Chondrocyte (in vitro differentiated cells): ENCODE results near the gene CLMN. TPM values are rescaled to one million over a fixed set of nuclear protein-coding genes. Genes with fewer than 3 reads are reported as not detected.

Source experiments
- DNase-seq: peaks from one replicate; pipeline ENCODE4 v3.0.0; 2021; ENCODE audit warnings: mixed read lengths, low spot score
- H3K27ac Mint-ChIP-seq: one replicate; pipeline ENCODE4 v1.8.0; 2021; ENCODE audit warnings: mild to moderate bottlenecking, moderate library complexity, mixed read lengths; ENCODE audit not compliant: unreplicated experiment
- H3K27me3 Mint-ChIP-seq: 2 replicates; pipeline ENCODE4 v1.8.0; 2021; ENCODE audit warnings: low read depth, mixed read lengths
- H3K36me3 Mint-ChIP-seq: 2 replicates; pipeline ENCODE4 v1.8.0; 2021; ENCODE audit warnings: low read depth, mixed read lengths
- H3K4me1 Mint-ChIP-seq: 2 replicates; pipeline ENCODE4 v1.8.0; 2021; ENCODE audit warnings: low read depth, mild to moderate bottlenecking, mixed read lengths
- H3K4me3 Mint-ChIP-seq: one replicate; pipeline ENCODE4 v1.8.0; 2021; ENCODE audit warnings: mild to moderate bottlenecking, moderate library complexity, mixed read lengths; ENCODE audit not compliant: unreplicated experiment
- H3K9me3 Mint-ChIP-seq: 2 replicates; pipeline ENCODE4 v1.8.0; 2021; ENCODE audit warnings: low read depth, mixed read lengths
- total RNA-seq: library from RNA; stranded (reverse); gene quantifications from 3 replicates; pipeline ENCODE4 v1.2.1, GENCODE V29; 2021
- TF ChIP-seq, protein P1 (sequence below): fragments of 200-600 bp; sonication (generic); IDR thresholded peaks from 2 replicates; pipeline ENCODE4 v1.5.0; 2021; ENCODE audit warnings: antibody characterized with exemption, mild to moderate bottlenecking, moderate library complexity

CLMN gene
- total RNA-seq, 1 donor from 2014 or later, result 7.3 TPM

GRCh38 chr14:95321693-95322455 lies 2.2 kb upstream of the CLMN start:
- H3K4me3 Mint-ChIP-seq, result no peak overlapping the region
- H3K9me3 Mint-ChIP-seq, result no peaks in the 10 kb centered on the region
- no peaks in the 10 kb centered on the region for H3K27me3 Mint-ChIP-seq
- DNase-seq, result no peak
- H3K27ac Mint-ChIP-seq, result no peak overlapping the region
- peaks cover 21% of the 10 kb centered on the region for H3K4me1 Mint-ChIP-seq
- H3K36me3 Mint-ChIP-seq, result no peaks in the 10 kb centered on the region
- TF ChIP-seq, protein P1, sequence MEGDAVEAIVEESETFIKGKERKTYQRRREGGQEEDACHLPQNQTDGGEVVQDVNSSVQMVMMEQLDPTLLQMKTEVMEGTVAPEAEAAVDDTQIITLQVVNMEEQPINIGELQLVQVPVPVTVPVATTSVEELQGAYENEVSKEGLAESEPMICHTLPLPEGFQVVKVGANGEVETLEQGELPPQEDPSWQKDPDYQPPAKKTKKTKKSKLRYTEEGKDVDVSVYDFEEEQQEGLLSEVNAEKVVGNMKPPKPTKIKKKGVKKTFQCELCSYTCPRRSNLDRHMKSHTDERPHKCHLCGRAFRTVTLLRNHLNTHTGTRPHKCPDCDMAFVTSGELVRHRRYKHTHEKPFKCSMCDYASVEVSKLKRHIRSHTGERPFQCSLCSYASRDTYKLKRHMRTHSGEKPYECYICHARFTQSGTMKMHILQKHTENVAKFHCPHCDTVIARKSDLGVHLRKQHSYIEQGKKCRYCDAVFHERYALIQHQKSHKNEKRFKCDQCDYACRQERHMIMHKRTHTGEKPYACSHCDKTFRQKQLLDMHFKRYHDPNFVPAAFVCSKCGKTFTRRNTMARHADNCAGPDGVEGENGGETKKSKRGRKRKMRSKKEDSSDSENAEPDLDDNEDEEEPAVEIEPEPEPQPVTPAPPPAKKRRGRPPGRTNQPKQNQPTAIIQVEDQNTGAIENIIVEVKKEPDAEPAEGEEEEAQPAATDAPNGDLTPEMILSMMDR, result no peak

DNA sequence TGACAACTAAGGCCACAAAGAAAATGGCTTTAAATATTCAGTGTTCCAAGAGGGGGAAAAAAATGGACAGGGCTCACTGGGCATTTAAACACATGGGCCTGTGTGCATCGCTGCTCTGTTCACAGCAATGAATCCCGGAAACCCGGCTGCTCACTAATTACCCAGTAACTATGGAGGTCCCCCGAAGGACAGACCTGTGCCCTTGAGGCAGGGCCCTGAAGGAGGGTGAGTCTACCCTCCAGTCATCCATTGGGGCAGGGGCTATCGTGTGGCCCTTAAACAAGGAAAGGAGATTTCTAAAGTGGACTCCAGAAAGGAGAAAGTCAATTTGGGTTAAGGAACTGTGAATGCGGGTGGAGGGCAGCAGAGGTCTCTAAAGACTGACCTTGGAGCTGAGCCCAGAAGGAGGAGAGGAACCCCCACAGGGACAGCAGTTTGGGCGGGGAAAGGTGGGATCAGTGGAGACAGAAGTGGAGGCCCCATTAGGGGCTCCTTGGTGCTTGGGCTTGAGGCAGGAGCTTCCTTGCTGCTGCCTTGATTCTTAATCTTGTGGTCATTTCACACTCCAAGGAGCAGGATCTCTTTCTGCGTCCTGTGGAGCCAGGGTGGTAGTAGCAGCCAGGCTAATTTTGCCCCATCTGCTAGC lies 1.4 kb upstream of the CLMN start:
- H3K27me3 Mint-ChIP-seq, result no peaks in the 10 kb centered on the region
- no peak overlapping the region for H3K4me3 Mint-ChIP-seq
- H3K9me3 Mint-ChIP-seq, result no peaks in the 10 kb centered on the region
- H3K27ac Mint-ChIP-seq, result no peak overlapping the region
- H3K4me1 Mint-ChIP-seq, result peaks cover 21% of the 10 kb centered on the region
- peak; percentile 35 for DNase-seq
- no peaks in the 10 kb centered on the region for H3K36me3 Mint-ChIP-seq
- TF ChIP-seq, protein P1, result no peak

- H3K27me3 Mint-ChIP-seq, result no peaks in the 10 kb centered on the region
- H3K4me1 Mint-ChIP-seq, result peaks cover 21% of the 10 kb centered on the region
- no peaks in the 10 kb centered on the region for H3K36me3 Mint-ChIP-seq
- H3K9me3 Mint-ChIP-seq, result no peaks in the 10 kb centered on the region
- peak; percentile 80 for DNase-seq
- H3K4me3 Mint-ChIP-seq, result peak overlapping the region; percentile 67
- TF ChIP-seq, protein P1, result no peak
- no peak overlapping the region for H3K27ac Mint-ChIP-seq
Measured at GRCh38 chr14:95320078-95320895, 579 bp upstream of the CLMN start.

DNA sequence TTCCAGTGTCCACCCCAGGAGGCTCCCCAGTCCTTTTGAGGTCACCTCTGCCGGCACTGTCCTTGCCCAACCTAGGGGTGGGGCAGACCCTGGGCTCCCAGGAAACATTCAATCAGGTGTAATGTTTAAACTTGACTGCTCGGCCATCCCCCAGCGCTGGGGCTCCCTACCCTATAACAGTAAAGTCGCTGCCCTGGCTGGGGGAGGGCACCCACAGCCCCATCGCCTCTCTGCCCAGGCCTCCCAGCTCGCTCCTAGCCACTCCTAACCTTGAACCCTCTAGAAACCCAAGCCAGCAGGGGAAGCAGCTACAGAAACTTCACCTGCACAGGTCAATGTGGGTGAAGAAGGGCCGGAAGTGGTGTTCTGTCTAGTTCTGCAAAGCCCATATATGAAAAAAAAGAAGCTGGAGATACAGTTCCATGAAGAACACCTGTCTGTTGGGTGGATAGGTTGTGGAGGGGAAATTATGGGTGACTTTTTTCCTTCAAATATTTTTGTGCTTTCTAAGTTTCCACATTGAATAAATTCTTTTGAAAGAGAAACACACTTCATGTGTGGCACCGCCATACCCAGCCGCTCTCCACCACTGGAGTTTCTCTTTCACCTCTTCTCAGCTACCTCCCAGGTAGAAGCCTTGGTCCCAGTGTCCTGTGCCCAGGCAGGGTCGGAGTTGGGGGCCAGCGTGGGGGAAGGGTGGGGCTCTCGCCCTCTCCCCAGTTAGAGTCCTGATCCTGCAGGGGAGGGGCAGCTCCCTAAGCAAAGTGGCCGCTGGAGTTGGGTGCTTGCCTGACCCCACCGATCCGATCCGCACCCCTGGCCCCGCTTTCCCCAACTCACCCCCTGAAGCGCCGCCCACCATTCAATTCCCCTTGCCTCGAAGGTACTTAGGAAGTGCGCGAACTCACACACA lies 1.1 kb downstream of the CLMN start:
- Mint-ChIP-seq H3K4me3 (peak overlapping the region; percentile 73), H3K27ac (no peak overlapping the region), H3K27me3 (no peaks in the 10 kb centered on the region), H3K9me3 (no peaks in the 10 kb centered on the region), H3K36me3 (no peaks in the 10 kb centered on the region), H3K4me1 (peaks cover 32% of the 10 kb centered on the region)
- DNase-seq, result peak; percentile 79
- TF ChIP-seq, protein P1, result no peak
